Neuronal stem cell (in vitro differentiated cells): ENCODE measurements around the gene ZWILCH.
A peak's percentile ranks its signal among the peaks of the same experiment; 100 is the strongest.

Experiments used
- DNase-seq: peaks from one replicate; pipeline ENCODE4 v3.0.0-alpha.2; 2013; ENCODE audit warnings: low spot score
- H2AFZ ChIP-seq: one replicate; pipeline ENCODE4 v1.6.1; 2013; ENCODE audit warnings: mild to moderate bottlenecking, low read length, inconsistent platforms
- H2AK5ac ChIP-seq: 2 replicates; pipeline ENCODE4 v1.6.1; 2013; ENCODE audit warnings: low read depth, mild to moderate bottlenecking, inconsistent platforms, low read length, moderate library complexity, mixed read lengths
- H2BK120ac ChIP-seq: 2 replicates; pipeline ENCODE4 v1.6.1; 2013; ENCODE audit warnings: low read depth, mild to moderate bottlenecking, inconsistent platforms, low read length, moderate library complexity, mixed read lengths
- H2BK12ac ChIP-seq: one replicate; pipeline ENCODE4 v1.6.1; 2013; ENCODE audit warnings: low read length, inconsistent platforms
- H2BK15ac ChIP-seq: 2 replicates; pipeline ENCODE4 v1.6.1; 2013; ENCODE audit warnings: mild to moderate bottlenecking, low read length, inconsistent platforms, mixed read lengths
- H2BK5ac ChIP-seq: one replicate; pipeline ENCODE4 v1.6.1; 2013; ENCODE audit warnings: inconsistent platforms, mild to moderate bottlenecking, low read length, moderate library complexity
- H3K14ac ChIP-seq: one replicate; pipeline ENCODE4 v1.6.1; 2013; ENCODE audit warnings: low read length, inconsistent platforms
- H3K18ac ChIP-seq: 2 replicates; pipeline ENCODE4 v1.6.1; 2013; ENCODE audit warnings: low read length, inconsistent platforms
- H3K23ac ChIP-seq: 2 replicates; pipeline ENCODE4 v1.6.1; 2013; ENCODE audit warnings: low read depth, mild to moderate bottlenecking, mixed read lengths, low read length, inconsistent platforms; ENCODE audit not compliant: poor library complexity
- H3K27ac ChIP-seq: replicated peaks from 3 replicates; pipeline ENCODE4 v1.5.1; 2013; ENCODE audit warnings: low read length, inconsistent platforms
- H3K27me3 ChIP-seq, 3 experiments: 2 replicates each; pipeline ENCODE4 v1.6.1; 2013; ENCODE audit warnings: low read length in 3 of 3, mild to moderate bottlenecking in 2 of 3, inconsistent platforms in 1 of 3, low read depth in 1 of 3, mixed read lengths in 1 of 3, moderate library complexity in 1 of 3; ENCODE audit not compliant: control insufficient read depth in 3 of 3, insufficient read depth in 3 of 3
- H3K36me3 ChIP-seq, 2 donors: replicated peaks in 1 of 2; 2 replicates each; pipeline ENCODE4 v1.6.1; 2013; ENCODE audit warnings: low read length in 2 of 2; ENCODE audit not compliant: control insufficient read depth in 2 of 2, insufficient read depth in 2 of 2
- H3K4ac ChIP-seq: 2 replicates; pipeline ENCODE4 v1.6.1; 2013; ENCODE audit warnings: inconsistent platforms, mild to moderate bottlenecking, low read length, moderate library complexity
- H3K4me1 ChIP-seq, 2 donors: 1 replicate in 1 of 2; 2 replicates in 1 of 2; pipeline ENCODE4 v1.6.1; 2013; ENCODE audit warnings: low read length in 2 of 2, low read depth in 1 of 2; ENCODE audit not compliant: control insufficient read depth in 2 of 2, insufficient read depth in 1 of 2
- H3K4me2 ChIP-seq: one replicate; pipeline ENCODE4 v1.6.1; 2013; ENCODE audit warnings: mild to moderate bottlenecking, low read length, inconsistent platforms; ENCODE audit not compliant: insufficient read depth, poor library complexity, severe bottlenecking
- H3K4me3 ChIP-seq, 2 donors: 2 replicates each; pipeline ENCODE4 v1.5.1; 2013; ENCODE audit warnings: low read length in 2 of 2, mild to moderate bottlenecking in 2 of 2, inconsistent platforms in 1 of 2, moderate library complexity in 1 of 2
- H3K79me1 ChIP-seq: one replicate; pipeline ENCODE4 v1.6.1; 2013; ENCODE audit warnings: low read depth, mild to moderate bottlenecking, inconsistent platforms, low read length, moderate library complexity
- H3K9ac ChIP-seq: one replicate; pipeline ENCODE4 v1.6.1; 2013; ENCODE audit warnings: mild to moderate bottlenecking, low read depth, low read length, inconsistent platforms; ENCODE audit not compliant: poor library complexity
- H3K9me3 ChIP-seq, 2 donors: replicated peaks in 1 of 2; 2 replicates each; pipeline versions ENCODE3 to v1.6.1; 2013; ENCODE audit warnings: low read length in 2 of 2, mild to moderate bottlenecking in 2 of 2, inconsistent platforms in 1 of 2, low read depth in 1 of 2, mixed read lengths in 1 of 2, moderate library complexity in 1 of 2; ENCODE audit not compliant: control insufficient read depth in 2 of 2, insufficient read depth in 1 of 2
- H4K8ac ChIP-seq: one replicate; pipeline ENCODE4 v1.6.1; 2013; ENCODE audit warnings: low read depth, mild to moderate bottlenecking, inconsistent platforms, low read length, moderate library complexity
- H4K91ac ChIP-seq: one replicate; pipeline ENCODE4 v1.6.1; 2013; ENCODE audit warnings: low read length, low read depth, mild to moderate bottlenecking, inconsistent platforms; ENCODE audit not compliant: poor library complexity
- WGBS, 2 donors: extraction: QIAGEN DNeasy Blood & Tissue Kit; methylation state at CpG; one replicate each; pipeline ENCODE4 v1.1.7; 2013; ENCODE audit warnings: missing lambda C conversion rate in 2 of 2, mixed read lengths in 1 of 2; ENCODE audit not compliant: insufficient read length in 2 of 2, insufficient replicate concordance in 1 of 2; ENCODE audit errors: extremely low coverage in 2 of 2; 5-methylcytosine and 5-hydroxymethylcytosine counted together

ZWILCH gene

GRCh38 chr15:66592505-66593218 lies 87.5 kb downstream of the ZWILCH start:
- H3K4me2 ChIP-seq: no peak overlapping the region
- H2AK5ac ChIP-seq: peak overlapping the region; percentile 30
- H3K23ac ChIP-seq: peak overlapping the region; percentile 23
- H3K27me3 ChIP-seq: peaks cover 0 to 37% (median 0%) of the 10 kb centered on the region in 3 experiments
- no peak for DNase-seq
- H2AFZ ChIP-seq: no peak overlapping the region
- no peak overlapping the region for H4K8ac ChIP-seq
- no peak overlapping the region for H4K91ac ChIP-seq
- H2BK5ac ChIP-seq: no peak overlapping the region
- H3K14ac ChIP-seq: no peak overlapping the region
- H3K4ac ChIP-seq: no peak overlapping the region
- H2BK120ac ChIP-seq: no peak overlapping the region
- H2BK15ac ChIP-seq: no peak overlapping the region
- no peaks in the 10 kb centered on the region for H3K9me3 ChIP-seq
- no peak overlapping the region for H3K27ac ChIP-seq
- H3K4me1 ChIP-seq: no peaks in the 10 kb centered on the region
- H3K4me3 ChIP-seq: no peak overlapping the region
- no CpG with 5 or more reads among the region's 12 CpGs for WGBS, 2 donors
- no peaks in the 10 kb centered on the region for H3K36me3 ChIP-seq
- no peak overlapping the region for H3K9ac ChIP-seq
- no peak overlapping the region for H2BK12ac ChIP-seq
- H3K79me1 ChIP-seq: no peaks in the 10 kb centered on the region
- H3K18ac ChIP-seq: no peak overlapping the region

- Histone ChIP-seq H3K4me3 (no peak overlapping the region), H2AFZ (no peak overlapping the region), H3K9ac (no peak overlapping the region), H3K4me1 (no peaks in the 10 kb centered on the region), H3K27me3 (peaks cover 0 to 39% (median 0%) of the 10 kb centered on the region in 3 experiments), H2BK120ac (no peak overlapping the region), H3K18ac (no peak overlapping the region), H3K36me3 (no peaks in the 10 kb centered on the region), H4K91ac (no peak overlapping the region), H2BK5ac (no peak overlapping the region), H3K79me1 (no peaks in the 10 kb centered on the region), H2BK12ac (no peak overlapping the region), H3K23ac (no peak overlapping the region), H3K4me2 (no peak overlapping the region), H3K9me3 (no peaks in the 10 kb centered on the region), H4K8ac (no peak overlapping the region), H3K27ac (no peak overlapping the region), H3K14ac (no peak overlapping the region), H2AK5ac (no peak overlapping the region), H3K4ac (no peak overlapping the region), H2BK15ac (no peak overlapping the region)
- DNase-seq: no peak
- no CpG with 5 or more reads among the region's 3 CpGs for WGBS, 2 donors
These were observed 88.2 kb downstream of the ZWILCH start for GRCh38 chr15:66593219-66593780.

DNA sequence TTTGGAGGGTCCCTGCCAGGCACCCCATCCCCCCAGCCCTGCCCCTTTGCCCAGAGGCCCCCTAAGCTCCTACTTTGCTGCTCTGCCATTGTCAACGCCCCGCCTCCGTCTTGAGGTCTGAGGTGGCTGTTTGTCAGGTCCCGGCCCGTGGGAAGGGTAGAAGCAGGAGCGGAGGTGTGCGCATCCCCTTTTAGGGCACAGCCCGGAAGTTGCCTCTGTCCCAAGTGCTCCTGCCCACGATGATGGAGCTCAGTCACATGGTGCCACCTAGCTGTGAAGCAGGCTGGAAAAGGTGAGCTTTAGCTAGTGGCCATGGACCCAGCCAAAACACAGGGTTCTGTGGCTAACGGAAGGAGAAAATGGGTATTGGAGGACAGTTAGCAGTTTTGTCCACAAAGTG lies 89.2 kb downstream of the ZWILCH start:
- no peak overlapping the region for H4K91ac ChIP-seq
- no peaks in the 10 kb centered on the region for H3K36me3 ChIP-seq
- H4K8ac ChIP-seq: no peak overlapping the region
- H3K14ac ChIP-seq: no peak overlapping the region
- H3K4me3 ChIP-seq: no peak overlapping the region
- no peak overlapping the region for H2AK5ac ChIP-seq
- H3K79me1 ChIP-seq: no peaks in the 10 kb centered on the region
- H2BK15ac ChIP-seq: no peak overlapping the region
- DNase-seq: no peak
- H3K27ac ChIP-seq: no peak overlapping the region
- no peak overlapping the region for H3K23ac ChIP-seq
- H3K9ac ChIP-seq: no peak overlapping the region
- peaks cover 0 to 30% (median 0%) of the 10 kb centered on the region in 3 experiments for H3K27me3 ChIP-seq
- H2AFZ ChIP-seq: no peak overlapping the region
- no CpG with 5 or more reads among the region's 10 CpGs for WGBS, 2 donors
- H2BK5ac ChIP-seq: no peak overlapping the region
- no peak overlapping the region for H3K4ac ChIP-seq
- no peak overlapping the region for H2BK120ac ChIP-seq
- no peaks in the 10 kb centered on the region for H3K9me3 ChIP-seq
- H2BK12ac ChIP-seq: no peak overlapping the region
- H3K4me1 ChIP-seq: no peaks in the 10 kb centered on the region
- no peak overlapping the region for H3K18ac ChIP-seq
- no peak overlapping the region for H3K4me2 ChIP-seq

GRCh38 chr15:66594836-66595235 lies 89.7 kb downstream of the ZWILCH start:
- H3K18ac ChIP-seq: no peak overlapping the region
- H4K91ac ChIP-seq: no peak overlapping the region
- WGBS, 2 donors: no CpG with 5 or more reads among the region's 5 CpGs
- H3K4me1 ChIP-seq: no peaks in the 10 kb centered on the region
- no peak overlapping the region for H2BK15ac ChIP-seq
- no peaks in the 10 kb centered on the region for H3K36me3 ChIP-seq
- no peak overlapping the region for H2BK12ac ChIP-seq
- no peak for DNase-seq
- H2BK120ac ChIP-seq: no peak overlapping the region
- H2BK5ac ChIP-seq: no peak overlapping the region
- no peak overlapping the region for H2AFZ ChIP-seq
- no peak overlapping the region for H3K4me2 ChIP-seq
- H3K14ac ChIP-seq: no peak overlapping the region
- H3K9me3 ChIP-seq: no peaks in the 10 kb centered on the region
- H2AK5ac ChIP-seq: no peak overlapping the region
- no peak overlapping the region for H3K4me3 ChIP-seq
- H3K23ac ChIP-seq: no peak overlapping the region
- H3K27ac ChIP-seq: no peak overlapping the region
- no peak overlapping the region for H3K9ac ChIP-seq
- H4K8ac ChIP-seq: no peak overlapping the region
- H3K79me1 ChIP-seq: no peaks in the 10 kb centered on the region
- peaks cover 0 to 31% (median 0%) of the 10 kb centered on the region in 3 experiments for H3K27me3 ChIP-seq
- no peak overlapping the region for H3K4ac ChIP-seq
